IMR-90 (cell line): Measurements from ENCODE around the gene GXYLT1. TPM values are rescaled to one million over a fixed set of nuclear protein-coding genes. Genes with fewer than 3 reads are reported as not detected.

Experiments used
- ATAC-seq: fragments of 200-7000 bp; cut with Tn5 transposase; 2 replicates; pipeline ENCODE4 v1.9.1; 2020; ENCODE audit warnings: low read depth, mild to moderate bottlenecking, moderate library complexity
- BruUV-seq: library from RNA; stranded (reverse); fragments of 400-500 nt; replicated peaks from 2 replicates; lab custom pipeline; 2021; lab: Mats Ljungman, UMichigan
- CTCF ChIA-PET: fragments of 300-600 bp; formaldehyde crosslinking; extraction: SDS; loops from one replicate; lab custom pipeline; 2021; ENCODE audit warnings: antibody characterized with exemption; lab: Yijun Ruan, JAX
- POLR2A ChIA-PET: fragments of 300-600 bp; sonication (Branson Sonifier 250); formaldehyde crosslinking; loops from one replicate; lab custom pipeline; 2022; ENCODE audit warnings: antibody characterized with exemption; ENCODE audit not compliant: unreplicated experiment; lab: Charles Lee
- DNase-seq: peaks from one replicate; pipeline ENCODE4 v3.0.0; 2013
- H2AFZ ChIP-seq: replicated peaks from 2 replicates; pipeline ENCODE3; 2013; ENCODE audit warnings: low read length, mild to moderate bottlenecking; ENCODE audit not compliant: poor library complexity
- H2AK5ac ChIP-seq: 2 replicates; pipeline ENCODE4 v1.6.1; 2013; ENCODE audit warnings: low read depth, low read length, inconsistent platforms
- H2AK9ac ChIP-seq: replicated peaks from 2 replicates; pipeline ENCODE3; 2013; ENCODE audit warnings: mild to moderate bottlenecking, low read depth, low read length, moderate library complexity; ENCODE audit not compliant: poor library complexity
- H2BK120ac ChIP-seq: 2 replicates; pipeline ENCODE4 v1.6.1; 2013; ENCODE audit warnings: low read depth, low read length, inconsistent platforms
- H2BK15ac ChIP-seq: 3 replicates; pipeline ENCODE4 v1.6.1; 2013; ENCODE audit warnings: low read depth, low read length, inconsistent platforms
- H2BK20ac ChIP-seq: 2 replicates; pipeline ENCODE4 v1.6.1; 2013; ENCODE audit warnings: low read depth, mild to moderate bottlenecking, inconsistent platforms, low read length, moderate library complexity
- H2BK5ac ChIP-seq: 2 replicates; pipeline ENCODE4 v1.6.1; 2013; ENCODE audit warnings: mild to moderate bottlenecking, low read depth, low read length, inconsistent platforms; ENCODE audit not compliant: poor library complexity, severe bottlenecking
- H3K14ac ChIP-seq: replicated peaks from 2 replicates; pipeline ENCODE4 v1.6.1; 2013; ENCODE audit warnings: low read depth, low read length, inconsistent platforms
- H3K18ac ChIP-seq: 2 replicates; pipeline ENCODE4 v1.6.1; 2013; ENCODE audit warnings: low read depth, low read length, control low read depth
- H3K23ac ChIP-seq: 2 replicates; pipeline ENCODE4 v1.6.1; 2013; ENCODE audit warnings: low read depth, low read length, inconsistent platforms
- H3K27ac ChIP-seq: 2 replicates; pipeline ENCODE4 v1.5.1; 2013; ENCODE audit warnings: mild to moderate bottlenecking, control low read depth, low read length; ENCODE audit not compliant: insufficient read depth
- H3K27me3 ChIP-seq: 2 replicates; pipeline ENCODE4 v1.6.1; 2013; ENCODE audit warnings: low read length; ENCODE audit not compliant: control insufficient read depth, insufficient read depth
- H3K36me3 ChIP-seq: 2 replicates; pipeline ENCODE4 v1.6.1; 2013; ENCODE audit warnings: low read length, mixed read lengths; ENCODE audit not compliant: control insufficient read depth, insufficient read depth
- H3K4ac ChIP-seq: 2 replicates; pipeline ENCODE4 v1.6.1; 2013; ENCODE audit warnings: low read depth, low read length, inconsistent platforms
- H3K4me1 ChIP-seq: 2 replicates; pipeline ENCODE4 v1.6.1; 2013; ENCODE audit warnings: low read length, mixed read lengths; ENCODE audit not compliant: control insufficient read depth, insufficient read depth
- H3K4me2 ChIP-seq: 2 replicates; pipeline ENCODE4 v1.6.1; 2013; ENCODE audit warnings: low read depth, mild to moderate bottlenecking, control low read depth, low read length, moderate library complexity
- H3K4me3 ChIP-seq: 2 replicates; pipeline ENCODE4 v1.5.1; 2013; ENCODE audit warnings: low read depth, mild to moderate bottlenecking, control low read depth, low read length, moderate library complexity; ENCODE audit not compliant: insufficient read depth
- H3K56ac ChIP-seq: 2 replicates; pipeline ENCODE4 v1.6.1; 2013; ENCODE audit warnings: low read length, inconsistent platforms; ENCODE audit not compliant: insufficient read depth; ENCODE audit errors: extremely low read depth
- H3K79me1 ChIP-seq, 2 experiments: 2 replicates each; pipeline ENCODE4 v1.6.1; 2013; ENCODE audit warnings: low read length in 2 of 2, inconsistent platforms in 1 of 2, low read depth in 1 of 2
- H3K9ac ChIP-seq: 2 replicates; pipeline ENCODE4 v1.6.1; 2013; ENCODE audit warnings: low read depth, low read length, control low read depth
- H3K9me1 ChIP-seq: 2 replicates; pipeline ENCODE4 v1.6.1; 2013; ENCODE audit warnings: low read length, inconsistent platforms; ENCODE audit not compliant: insufficient read depth
- H3K9me3 ChIP-seq: 2 replicates; pipeline ENCODE4 v1.6.1; 2013; ENCODE audit warnings: low read length; ENCODE audit not compliant: control insufficient read depth, insufficient read depth
- H4K20me1 ChIP-seq: 2 replicates; pipeline ENCODE4 v1.6.1; 2013; ENCODE audit warnings: low read length, inconsistent platforms; ENCODE audit not compliant: insufficient read depth
- H4K5ac ChIP-seq: 2 replicates; pipeline ENCODE4 v1.6.1; 2013; ENCODE audit warnings: mild to moderate bottlenecking, low read depth, low read length, control low read depth
- H4K8ac ChIP-seq, 2 experiments: 2 replicates each; pipeline ENCODE4 v1.6.1; 2013; ENCODE audit warnings: low read depth in 2 of 2, low read length in 2 of 2, control low read depth in 1 of 2, inconsistent platforms in 1 of 2
- H4K91ac ChIP-seq: 2 replicates; pipeline ENCODE4 v1.6.1; 2013; ENCODE audit warnings: low read depth, low read length, inconsistent platforms; ENCODE audit not compliant: insufficient read depth
- CHD1 ChIP-seq: IDR thresholded peaks from 2 replicates; pipeline ENCODE4 v1.6.1; 2012; ENCODE audit warnings: low read depth, low read length, improper control_type of control experiment
- MAZ ChIP-seq: IDR thresholded peaks from 2 replicates; pipeline ENCODE4 v1.6.1; 2012; ENCODE audit warnings: low read depth, mild to moderate bottlenecking, low read length, improper control_type of control experiment, moderate library complexity, borderline replicate concordance
- MXI1 ChIP-seq: IDR thresholded peaks from 2 replicates; pipeline ENCODE4 v1.6.1; 2012; ENCODE audit warnings: low read depth, mild to moderate bottlenecking, low read length, moderate library complexity, borderline replicate concordance
- NFE2L2 ChIP-seq: fragments of 150-350 bp; IDR thresholded peaks from 2 replicates; pipeline ENCODE4 v1.6.1; 2016; ENCODE audit warnings: low read depth, mild to moderate bottlenecking, low read length
- POLR2A ChIP-seq: IDR thresholded peaks from 2 replicates; pipeline ENCODE4 v1.6.1; 2012; ENCODE audit warnings: mild to moderate bottlenecking, low read depth, low read length
- RAD21 ChIP-seq: IDR thresholded peaks from 2 replicates; pipeline ENCODE4 v1.6.1; 2012; ENCODE audit warnings: low read length, improper control_type of control experiment
- RCOR1 ChIP-seq: IDR thresholded peaks from 2 replicates; pipeline ENCODE4 v1.6.1; 2012; ENCODE audit warnings: mild to moderate bottlenecking, low read length, improper control_type of control experiment; ENCODE audit not compliant: insufficient replicate concordance
- RFX5 ChIP-seq: IDR thresholded peaks from 2 replicates; pipeline ENCODE4 v1.8.0; 2012; ENCODE audit warnings: low read depth, mild to moderate bottlenecking, low read length, moderate library complexity
- SMC3 ChIP-seq: fragments of 150-350 bp; IDR thresholded peaks from 2 replicates; pipeline ENCODE4 v1.6.1; 2016; ENCODE audit warnings: low read depth, mild to moderate bottlenecking, antibody characterized with exemption, low read length, moderate library complexity
- WGBS, 2 experiments: methylation state at CpG; one replicate each; pipeline versions ENCODE4 v1.1.5 to v1.1.7; 2013; ENCODE audit warnings: missing lambda C conversion rate in 2 of 2; ENCODE audit not compliant: insufficient read length in 1 of 2; ENCODE audit errors: extremely low coverage in 2 of 2; 5-methylcytosine and 5-hydroxymethylcytosine counted together
- dilution Hi-C: fragments of 300-500 bp; cut with HindIII; formaldehyde crosslinking; loops from one replicate; pipeline ENCODE4 v1.14.3; 2018; ENCODE audit warnings: low sequenced_read_pairs; ENCODE audit not compliant: unreplicated experiment
- in situ Hi-C: fragments of 300-500 bp; cut with MboI; formaldehyde crosslinking; loops from 3 replicates; pipeline ENCODE4 v1.14.3; 2019; ENCODE audit warnings: low sequenced_read_pairs, inconsistent platforms, mixed read lengths
- intact Hi-C: fragments of 100-400 bp; cut with micrococcal nuclease; formaldehyde crosslinking; loops from 2 replicates; pipeline ENCODE4 v1.10.0; 2022
- polyA plus RNA-seq, 3 experiments: library from polyadenylated mRNA; depleted of rRNA; stranded (reverse); fragments of >200 nt; gene quantifications; 2 replicates each; pipeline ENCODE4 v1.2.3, GENCODE V29; 2012; ENCODE audit warnings: low replicate concordance in 1 of 3
- total RNA-seq: library from RNA; depleted of rRNA; stranded (reverse); fragments of >200 nt; gene quantifications from 2 replicates; pipeline ENCODE4 v1.2.3, GENCODE V29; 2012
- TF ChIP-seq, protein P1 (sequence below): fragments of 150-350 bp; IDR thresholded peaks from 2 replicates; pipeline ENCODE4 v1.6.1; 2017; ENCODE audit warnings: mild to moderate bottlenecking, antibody characterized with exemption, low read length, low read depth
- TF ChIP-seq, protein P2 (sequence below): fragments of 150-350 bp; IDR thresholded peaks from 2 replicates; pipeline ENCODE4 v1.6.1; 2016; ENCODE audit warnings: low read depth, mild to moderate bottlenecking, low read length, moderate library complexity, borderline replicate concordance

The GXYLT1 gene
- total and polyA plus RNA-seq, 2 of the 4 experiments (the other 2 are of a cell fraction), result 8.5 to 8.6 TPM

DNA sequence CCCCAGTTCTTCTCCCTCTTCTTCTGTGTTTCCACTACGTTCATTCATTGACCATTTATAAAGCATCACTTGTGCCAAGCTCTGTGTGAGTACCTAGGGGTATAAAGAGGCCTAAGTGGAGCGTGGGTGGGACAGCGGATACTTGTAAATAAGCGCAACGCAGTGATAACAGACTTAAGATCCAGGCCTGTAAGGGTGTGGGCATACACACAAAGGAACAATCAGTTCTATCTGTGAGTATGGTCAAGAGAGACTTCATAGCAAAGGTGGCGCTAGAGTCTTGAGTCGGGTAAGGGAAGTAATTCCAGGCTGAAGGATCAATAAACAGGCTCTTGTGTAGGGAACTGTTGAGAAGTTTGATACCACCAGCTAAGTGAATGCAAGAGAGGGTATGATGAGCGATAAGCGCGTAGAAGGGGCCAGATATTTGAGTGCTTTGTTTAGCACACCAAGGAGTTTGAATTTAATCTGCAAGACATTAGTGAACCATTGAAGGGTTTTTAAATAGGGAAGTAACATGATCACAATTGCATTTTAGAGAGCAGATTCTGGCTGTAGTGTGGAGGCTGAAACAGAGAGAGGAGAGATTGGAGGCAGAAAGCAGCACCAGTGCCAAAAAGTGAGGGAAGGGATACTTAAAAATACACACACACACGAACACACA, 1.0 kb upstream of the GXYLT1 start:
- no peak overlapping the region for H2BK20ac ChIP-seq
- ChIA-PET POLR2A (interaction anchor here (0.7 to 0.9 kb wide), 2 partner anchors 15 to 200 kb away, joined by 3 to 4 read pairs; no protein-coding TSS in a partner anchor), CTCF (interaction anchor here (0.7 to 1.0 kb wide), 2 partner anchors 9 to 186 kb away, joined by 3 read pairs; no protein-coding TSS in a partner anchor)
- 0 out of 3 replicates have a peak overlapping the region, but pooled peaks have one; percentile 10 for H2BK15ac ChIP-seq
- dilution Hi-C loops, result no loop called here
- H3K4me3 ChIP-seq, result no peak overlapping the region
- H2AK9ac ChIP-seq, result no peak overlapping the region
- intact Hi-C loops, result loop anchor here (5.0 kb wide), 1 partner anchor 92 kb away; the partner anchor contains the start of gene YAF2
- no peaks in the 10 kb centered on the region for H3K9me3 ChIP-seq
- H2AFZ ChIP-seq, result peak overlapping the region; percentile 93
- no peak overlapping the region for H3K14ac ChIP-seq
- H3K4ac ChIP-seq, result no peak overlapping the region
- no peak for ATAC-seq
- in situ Hi-C loops, result no loop called here
- no peak overlapping the region for H3K56ac ChIP-seq
- 0 out of 2 replicates have a peak overlapping the region, but pooled peaks have one; percentile 86 for H3K23ac ChIP-seq
- H3K27me3 ChIP-seq, result no peaks in the 10 kb centered on the region
- no peak overlapping the region for H3K18ac ChIP-seq
- no peak for TF ChIP-seq RFX5
- no peak for TF ChIP-seq MAZ
- TF ChIP-seq CHD1, result no peak
- TF ChIP-seq NFE2L2, result no peak
- TF ChIP-seq RAD21, result no peak
- TF ChIP-seq, protein P1, sequence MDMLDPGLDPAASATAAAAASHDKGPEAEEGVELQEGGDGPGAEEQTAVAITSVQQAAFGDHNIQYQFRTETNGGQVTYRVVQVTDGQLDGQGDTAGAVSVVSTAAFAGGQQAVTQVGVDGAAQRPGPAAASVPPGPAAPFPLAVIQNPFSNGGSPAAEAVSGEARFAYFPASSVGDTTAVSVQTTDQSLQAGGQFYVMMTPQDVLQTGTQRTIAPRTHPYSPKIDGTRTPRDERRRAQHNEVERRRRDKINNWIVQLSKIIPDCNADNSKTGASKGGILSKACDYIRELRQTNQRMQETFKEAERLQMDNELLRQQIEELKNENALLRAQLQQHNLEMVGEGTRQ, result no peak
- TF ChIP-seq POLR2A, result no peak
- TF ChIP-seq RCOR1, result no peak
- TF ChIP-seq MXI1, result no peak
- TF ChIP-seq, protein P2, sequence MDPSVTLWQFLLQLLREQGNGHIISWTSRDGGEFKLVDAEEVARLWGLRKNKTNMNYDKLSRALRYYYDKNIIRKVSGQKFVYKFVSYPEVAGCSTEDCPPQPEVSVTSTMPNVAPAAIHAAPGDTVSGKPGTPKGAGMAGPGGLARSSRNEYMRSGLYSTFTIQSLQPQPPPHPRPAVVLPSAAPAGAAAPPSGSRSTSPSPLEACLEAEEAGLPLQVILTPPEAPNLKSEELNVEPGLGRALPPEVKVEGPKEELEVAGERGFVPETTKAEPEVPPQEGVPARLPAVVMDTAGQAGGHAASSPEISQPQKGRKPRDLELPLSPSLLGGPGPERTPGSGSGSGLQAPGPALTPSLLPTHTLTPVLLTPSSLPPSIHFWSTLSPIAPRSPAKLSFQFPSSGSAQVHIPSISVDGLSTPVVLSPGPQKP, result no peak
- no peak for TF ChIP-seq SMC3
- H3K4me1 ChIP-seq, result peaks cover 4% of the 10 kb centered on the region; the same call in 1 of the 2 replicates
- peaks cover 5 to 24% of the 10 kb centered on the region in 2 experiments; a peak in 3 of 4 replicates for H3K79me1 ChIP-seq
- H3K4me2 ChIP-seq, result no peak overlapping the region
- H3K9ac ChIP-seq, result no peak overlapping the region
- H3K36me3 ChIP-seq, result no peaks in the 10 kb centered on the region
- H4K5ac ChIP-seq, result no peak overlapping the region
- no peak overlapping the region for H2AK5ac ChIP-seq
- no peak overlapping the region for H3K27ac ChIP-seq
- H3K9me1 ChIP-seq, result peaks cover 14% of the 10 kb centered on the region; the same call in 1 of the 2 replicates
- 64% methylated on average over 5 of the region's 11 CpGs; no CpG with 5 or more reads in 1 of the 2 experiments for WGBS, 2 experiments
- H2BK120ac ChIP-seq, result no peak overlapping the region
- H4K8ac ChIP-seq, result peak overlapping the region; percentile 67 to 76; a peak in 2 of 4 replicates
- DNase-seq, result peak; percentile 2
- no peak overlapping the region for H4K91ac ChIP-seq
- no TSS peak for BruUV-seq
- peaks cover 10% of the 10 kb centered on the region; the same call in 1 of the 2 replicates for H4K20me1 ChIP-seq
- H2BK5ac ChIP-seq, result no peak overlapping the region
